KBM-7 (cell line): ENCODE measurements around the gene CHRNE.
"Not testable (repeated sequence)": the region's sequence is repeated elsewhere in the genome, so short reads cannot be mapped to it uniquely, and the experiment has no call there.

Experiments
- DNase-seq: peaks from one replicate; pipeline ENCODE4 v3.0.0-alpha.2; 2015
- in situ Hi-C: fragments of 300-500 bp; cut with MboI; formaldehyde crosslinking; loops from 2 replicates; pipeline ENCODE4 v1.14.3; 2020; ENCODE audit warnings: low sequenced_read_pairs, low pct_unique_long_range_greater_than_20kb, mixed read lengths

CHRNE gene

DNA sequence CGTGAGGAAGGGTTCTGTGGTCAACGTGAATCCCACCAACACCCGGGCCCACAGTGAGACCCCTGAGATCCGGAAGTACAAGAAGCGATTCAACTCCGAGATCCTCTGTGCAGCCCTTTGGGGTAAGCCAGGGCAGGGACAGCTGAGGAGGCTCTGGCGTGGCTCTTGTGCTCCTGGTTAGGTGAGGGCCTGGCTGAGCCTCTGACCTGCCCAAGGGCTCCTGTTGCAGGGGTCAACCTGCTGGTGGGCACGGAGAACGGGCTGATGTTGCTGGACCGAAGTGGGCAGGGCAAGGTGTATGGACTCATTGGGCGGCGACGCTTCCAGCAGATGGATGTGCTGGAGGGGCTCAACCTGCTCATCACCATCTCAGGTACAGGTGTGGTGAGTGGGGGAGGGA is 7.8 kb downstream of the CHRNE start:
- in situ Hi-C loops, result loop anchor here (25.0 kb wide), 1 partner anchor 308 kb away; the partner anchor contains the start of gene SMTNL2
- no peak for DNase-seq

DNA sequence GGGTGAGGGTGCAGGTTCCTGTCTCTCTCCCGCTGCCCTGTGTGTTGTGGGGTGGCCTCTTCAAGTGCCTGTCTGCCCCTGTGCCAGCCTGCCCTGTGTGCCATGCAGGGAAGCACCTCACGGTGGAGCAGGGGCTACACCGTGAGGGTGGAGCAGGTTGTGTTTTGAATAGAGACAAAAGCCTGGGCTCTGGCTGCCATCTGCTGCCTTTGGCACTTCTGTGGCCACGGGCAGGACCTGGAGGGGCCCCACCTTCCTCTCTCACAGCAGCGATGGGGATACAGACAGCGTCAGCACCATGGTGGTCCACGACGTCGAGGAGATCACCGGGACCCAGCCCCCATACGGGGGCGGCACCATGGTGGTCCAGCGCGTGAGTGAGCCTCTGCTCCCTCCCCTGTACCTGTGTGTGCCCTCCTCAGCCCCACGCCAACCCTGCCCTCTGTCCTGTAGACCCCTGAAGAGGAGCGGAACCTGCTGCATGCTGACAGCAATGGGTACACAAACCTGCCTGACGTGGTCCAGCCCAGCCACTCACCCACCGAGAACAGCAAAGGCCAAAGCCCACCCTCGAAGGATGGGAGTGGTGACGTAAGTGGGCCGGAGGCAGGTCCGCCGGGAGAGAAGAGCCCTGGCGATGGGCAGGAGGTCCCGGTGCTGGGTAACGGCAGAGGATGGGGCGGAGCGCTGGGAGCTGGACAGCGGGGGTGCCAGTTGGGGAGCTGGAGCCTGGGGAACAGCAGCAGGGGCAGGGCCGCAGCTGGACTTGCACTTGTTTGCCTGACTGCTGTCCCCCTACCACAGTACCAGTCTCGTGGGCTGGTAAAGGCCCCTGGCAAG is 9.0 kb downstream of the CHRNE start:
- DNase-seq, result no peak
- in situ Hi-C loops, result loop anchor here (25.0 kb wide), 1 partner anchor 307 kb away; the partner anchor contains the start of gene SMTNL2

DNA sequence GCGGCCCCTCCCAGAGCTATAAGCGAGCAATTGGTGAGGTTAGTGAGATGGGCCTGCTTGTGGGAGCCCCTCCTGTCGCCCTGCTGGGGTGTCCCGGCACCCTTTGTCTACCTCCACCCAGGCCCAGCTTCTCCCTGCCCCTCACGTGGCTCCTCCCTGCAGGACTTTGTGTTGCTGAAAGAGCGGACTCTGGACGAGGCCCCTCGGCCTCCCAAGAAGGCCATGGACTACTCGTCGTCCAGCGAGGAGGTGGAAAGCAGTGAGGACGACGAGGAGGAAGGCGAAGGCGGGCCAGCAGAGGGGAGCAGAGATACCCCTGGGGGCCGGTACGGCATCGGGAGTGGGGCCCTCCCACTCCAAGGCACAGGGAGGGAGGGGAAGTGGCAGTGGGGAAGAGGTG is 9.6 kb downstream of the CHRNE start:
- no peak for DNase-seq
- in situ Hi-C loops, result loop anchor here (25.0 kb wide), 1 partner anchor 306 kb away; the partner anchor contains the start of gene SMTNL2

DNA sequence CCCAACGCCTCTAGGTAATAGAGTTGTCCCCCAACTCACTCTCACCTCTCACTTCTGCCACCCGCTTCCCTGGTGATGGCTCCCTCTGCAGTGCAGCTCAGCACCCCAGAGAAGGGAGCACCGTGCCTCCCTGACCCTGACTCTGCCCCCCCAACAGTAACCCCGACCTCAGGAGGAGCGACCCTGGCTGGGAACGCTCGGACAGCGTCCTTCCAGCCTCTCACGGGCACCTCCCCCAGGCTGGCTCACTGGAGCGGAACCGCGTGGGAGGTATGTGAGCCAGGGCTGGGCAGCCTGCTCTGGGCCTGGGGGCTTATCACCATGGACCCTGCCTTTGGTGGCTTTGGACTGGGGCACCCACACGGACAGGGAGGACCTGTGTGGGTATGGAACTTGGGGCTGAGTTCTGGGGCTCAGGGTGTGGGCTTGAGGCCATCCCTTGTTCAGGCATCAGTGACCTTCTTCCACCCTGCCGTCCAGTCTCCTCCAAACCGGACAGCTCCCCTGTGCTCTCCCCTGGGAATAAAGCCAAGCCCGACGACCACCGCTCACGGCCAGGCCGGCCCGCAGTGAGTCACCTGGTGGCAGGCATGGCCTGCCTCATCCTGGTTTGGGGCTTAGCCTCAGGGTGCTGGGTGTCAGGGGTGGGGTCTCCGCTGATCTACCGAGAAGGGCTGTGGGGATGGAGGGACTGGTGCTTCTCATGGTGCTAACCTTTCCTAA is 10.2 kb downstream of the CHRNE start:
- DNase-seq, result no peak
- in situ Hi-C loops, result loop anchor here (25.0 kb wide), 1 partner anchor 305 kb away; the partner anchor contains the start of gene SMTNL2

DNA sequence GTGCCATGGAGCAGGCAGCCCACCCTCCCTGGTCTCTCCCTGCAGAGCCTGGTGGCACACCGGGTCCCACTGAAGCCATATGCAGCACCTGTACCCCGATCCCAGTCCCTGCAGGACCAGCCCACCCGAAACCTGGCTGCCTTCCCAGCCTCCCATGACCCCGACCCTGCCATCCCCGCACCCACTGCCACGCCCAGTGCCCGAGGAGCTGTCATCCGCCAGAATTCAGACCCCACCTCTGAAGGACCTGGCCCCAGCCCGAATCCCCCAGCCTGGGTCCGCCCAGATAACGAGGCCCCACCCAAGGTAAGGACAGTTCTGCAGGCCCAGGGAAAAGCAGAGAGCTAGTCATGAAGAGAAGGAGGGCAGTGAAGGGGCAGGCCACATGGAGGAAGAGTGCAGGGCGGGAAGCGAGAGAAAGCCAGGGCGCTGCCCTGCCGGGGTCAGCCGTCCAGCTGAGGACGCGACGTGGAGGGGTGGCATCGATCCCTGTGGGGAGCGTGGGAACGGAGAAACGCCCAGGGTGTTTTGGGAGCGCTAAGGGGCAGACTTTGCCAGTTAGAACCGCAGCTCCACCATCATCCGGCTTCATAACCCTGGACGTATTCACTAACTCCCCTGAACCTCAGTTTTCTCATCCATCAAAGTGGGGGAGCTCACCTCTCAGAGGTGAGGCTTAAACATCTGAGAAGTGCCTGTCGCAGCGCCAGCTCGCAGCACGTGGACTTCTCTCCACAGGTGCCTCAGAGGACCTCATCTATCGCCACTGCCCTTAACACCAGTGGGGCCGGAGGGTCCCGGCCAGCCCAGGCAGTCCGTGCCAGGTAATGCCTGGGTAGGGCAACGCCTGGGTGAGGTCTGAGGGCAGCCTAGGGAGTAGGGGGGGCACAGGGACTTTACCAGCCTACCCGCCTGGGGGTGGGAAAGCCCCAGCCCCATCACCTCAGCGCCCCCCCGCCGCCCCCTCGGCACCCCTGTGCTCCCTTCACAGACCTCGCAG is 11.2 kb downstream of the CHRNE start:
- in situ Hi-C loops, result loop anchor here (25.0 kb wide), 1 partner anchor 304 kb away; the partner anchor contains the start of gene SMTNL2
- DNase-seq, result no peak

DNA sequence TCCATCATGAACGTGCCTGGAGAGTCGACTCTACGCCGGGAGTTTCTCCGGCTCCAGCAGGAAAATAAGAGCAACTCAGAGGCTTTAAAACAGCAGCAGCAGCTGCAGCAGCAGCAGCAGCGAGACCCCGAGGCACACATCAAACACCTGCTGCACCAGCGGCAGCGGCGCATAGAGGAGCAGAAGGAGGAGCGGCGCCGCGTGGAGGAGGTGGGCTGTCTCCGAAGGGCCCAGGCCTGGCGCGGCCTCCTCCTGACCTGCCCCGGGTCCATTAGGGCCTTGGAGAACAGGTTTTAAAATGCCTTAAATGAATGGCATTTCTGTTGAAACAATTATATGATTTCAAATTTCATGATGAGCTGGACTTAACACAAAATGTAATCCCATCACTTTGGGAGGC is 15.3 kb downstream of the CHRNE start:
- in situ Hi-C loops, result loop anchor here (25.0 kb wide), 1 partner anchor 300 kb away; the partner anchor contains the start of gene SMTNL2
- DNase-seq, result no peak

DNA sequence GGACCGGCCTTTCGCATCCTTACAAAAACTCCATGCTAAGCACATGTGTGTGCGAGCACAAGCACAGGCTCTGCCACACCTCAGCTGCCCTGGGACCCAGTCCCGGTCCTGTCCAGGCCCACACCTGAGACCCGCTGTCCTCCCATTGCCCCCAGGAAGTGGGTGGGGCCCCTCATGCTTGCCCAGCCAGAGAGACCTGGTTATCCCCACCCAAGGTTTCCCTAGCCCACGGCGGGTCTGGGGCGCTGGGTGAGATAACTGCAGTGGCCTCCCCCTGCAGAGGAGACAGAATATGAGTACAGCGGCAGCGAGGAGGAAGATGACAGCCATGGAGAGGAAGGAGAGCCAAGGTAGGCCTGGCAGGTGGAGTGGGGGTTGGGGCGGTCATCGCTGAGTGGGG is 16.1 kb downstream of the CHRNE start:
- in situ Hi-C loops, result loop anchor here (25.0 kb wide), 1 partner anchor 300 kb away; the partner anchor contains the start of gene SMTNL2
- no peak for DNase-seq

DNA sequence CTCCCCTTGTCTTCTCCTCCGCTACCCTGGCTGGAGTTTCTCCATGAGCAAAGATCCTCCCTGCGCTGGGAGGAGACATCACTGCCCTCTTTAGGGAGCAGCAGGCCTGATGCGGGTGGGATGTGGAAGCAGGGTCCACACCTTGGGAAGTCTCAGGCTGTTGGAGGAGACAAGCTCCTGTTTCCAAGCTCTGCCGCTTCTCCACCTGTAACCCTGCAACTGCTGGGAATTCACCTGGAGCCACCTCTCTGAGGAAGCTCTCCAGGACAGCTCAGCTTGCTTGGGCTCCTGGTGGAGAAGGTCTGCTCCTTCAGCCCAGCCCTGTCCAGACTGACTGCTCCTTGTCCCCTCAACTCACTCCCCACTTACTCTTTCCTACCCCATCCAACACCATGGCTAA is 18.4 kb downstream of the CHRNE start:
- in situ Hi-C loops, result loop anchor here (25.0 kb wide), 1 partner anchor 297 kb away; the partner anchor contains the start of gene SMTNL2
- no peak for DNase-seq

DNA sequence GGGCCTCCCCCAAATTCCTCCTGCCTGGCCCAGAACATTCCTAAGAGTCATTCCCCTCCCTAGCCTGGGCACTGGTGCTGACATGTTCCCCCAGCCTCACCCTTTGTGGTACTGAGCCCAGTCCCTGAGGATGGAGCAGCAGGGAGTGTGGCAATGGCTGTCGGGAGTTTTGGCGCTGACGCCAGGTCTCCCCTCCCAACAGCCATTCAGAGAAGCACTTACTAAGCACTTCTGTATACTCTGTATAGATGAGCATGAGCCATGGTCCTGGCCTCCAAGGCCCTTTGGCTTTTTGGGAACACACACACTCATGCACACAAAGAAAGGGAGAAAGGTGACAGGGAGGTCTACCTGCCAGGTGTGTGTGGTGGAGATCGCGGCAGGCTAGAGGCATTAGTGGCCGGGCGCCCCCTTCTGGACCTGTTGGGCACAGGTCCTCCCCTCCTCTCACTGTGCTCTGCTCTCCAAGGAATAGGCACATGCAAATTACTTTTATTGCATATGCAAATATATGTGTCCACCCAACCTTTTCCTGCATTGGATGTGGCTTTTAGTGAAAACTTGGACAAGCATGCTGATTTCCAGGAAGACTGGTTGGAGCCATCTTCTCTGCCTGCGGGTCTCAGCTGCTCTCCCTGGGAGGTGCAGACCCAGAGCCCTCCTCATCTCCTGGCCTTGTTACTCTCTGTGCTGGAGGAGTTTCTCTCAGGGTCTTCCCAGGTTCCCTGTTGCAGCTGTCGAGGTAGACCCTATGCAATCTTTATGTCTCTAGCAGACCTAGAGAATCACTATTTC is 20.9 kb downstream of the CHRNE start:
- in situ Hi-C loops, result loop anchor here (25.0 kb wide), 1 partner anchor 295 kb away; the partner anchor contains the start of gene SMTNL2
- DNase-seq, result peak; percentile 63

DNA sequence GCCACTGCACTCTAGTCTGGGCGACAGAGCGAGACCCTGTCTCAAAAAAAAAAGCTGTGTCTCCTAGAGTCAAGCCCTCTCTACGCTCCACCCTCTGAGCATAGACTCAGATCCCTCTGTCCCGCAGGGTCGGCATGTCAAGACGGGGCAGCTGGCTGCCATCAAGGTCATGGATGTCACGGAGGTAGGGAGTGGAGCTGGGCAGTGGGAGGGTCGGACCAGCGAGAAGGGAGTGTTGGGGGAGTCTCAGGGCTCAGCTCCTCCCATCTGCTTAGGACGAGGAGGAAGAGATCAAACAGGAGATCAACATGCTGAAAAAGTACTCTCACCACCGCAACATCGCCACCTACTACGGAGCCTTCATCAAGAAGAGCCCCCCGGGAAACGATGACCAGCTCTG is 22.0 kb downstream of the CHRNE start:
- in situ Hi-C loops, result loop anchor here (25.0 kb wide), 1 partner anchor 294 kb away; the partner anchor contains the start of gene SMTNL2
- no peak for DNase-seq

DNA sequence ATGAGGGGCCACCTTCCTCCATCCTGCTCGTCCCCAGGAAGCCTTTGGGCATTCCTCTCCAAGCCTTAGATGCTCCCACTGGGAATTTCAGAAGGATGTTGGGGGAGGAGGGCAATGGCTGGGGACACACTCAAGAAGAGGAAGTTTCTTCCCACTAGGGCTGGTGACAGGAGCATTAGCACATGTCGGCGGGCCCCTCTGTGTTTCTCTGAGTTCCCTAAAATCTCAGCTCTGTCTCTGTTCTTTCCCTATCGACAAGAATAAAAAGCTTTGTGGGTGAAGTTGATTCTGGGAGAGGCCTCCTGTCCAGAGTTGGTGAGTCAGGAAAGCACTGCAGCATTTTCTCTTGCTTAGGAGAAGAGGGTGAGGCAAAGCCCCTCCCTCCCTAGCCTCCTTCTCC is 23.3 kb downstream of the CHRNE start:
- DNase-seq, result no peak
- in situ Hi-C loops, result loop anchor here (25.0 kb wide), 1 partner anchor 292 kb away; the partner anchor contains the start of gene SMTNL2

DNA sequence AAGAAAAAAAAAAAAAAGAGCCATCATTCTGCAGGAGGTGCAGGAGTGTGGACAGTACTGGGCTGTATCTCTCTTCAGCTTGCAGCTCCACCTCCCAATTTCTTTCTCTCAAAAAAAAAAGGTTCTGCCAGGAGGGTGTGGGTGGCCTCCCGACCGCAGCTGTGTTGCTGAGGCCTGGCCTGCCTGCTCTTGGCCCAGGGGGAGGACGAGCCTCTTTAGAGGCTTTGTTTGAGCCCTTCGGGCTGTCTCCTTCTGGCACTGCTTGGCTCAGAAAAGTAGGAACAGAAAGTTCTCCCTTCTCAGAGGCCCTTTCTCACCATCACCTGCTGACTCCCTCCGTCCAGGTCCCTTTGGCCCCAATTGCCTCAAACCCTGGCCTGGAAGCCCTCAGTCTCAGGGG is 25.8 kb downstream of the CHRNE start:
- in situ Hi-C loops, result loop anchor here (25.0 kb wide), 1 partner anchor 290 kb away; the partner anchor contains the start of gene SMTNL2
- DNase-seq, result no peak

DNA sequence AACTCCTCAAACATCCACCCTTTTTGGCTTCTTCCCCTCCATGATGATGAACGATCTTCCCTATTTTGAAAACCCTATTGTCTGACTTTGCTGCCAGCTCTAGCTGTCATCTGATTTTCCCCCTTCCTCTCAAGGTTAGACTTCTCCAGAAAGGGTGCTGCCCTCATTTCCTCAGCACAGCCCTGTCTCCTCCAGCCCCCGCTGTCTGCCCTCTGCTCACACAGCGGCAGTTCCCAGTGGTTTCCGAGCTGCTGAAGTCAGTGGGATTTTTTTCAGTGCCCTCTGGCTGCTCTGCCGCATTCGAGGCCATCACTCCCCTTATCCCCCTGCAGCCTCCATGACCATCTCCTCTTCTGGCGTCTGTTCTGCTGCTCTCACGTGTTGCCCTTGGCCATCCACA is 30.1 kb downstream of the CHRNE start:
- DNase-seq, result no peak
- in situ Hi-C loops, result no loop called here

DNA sequence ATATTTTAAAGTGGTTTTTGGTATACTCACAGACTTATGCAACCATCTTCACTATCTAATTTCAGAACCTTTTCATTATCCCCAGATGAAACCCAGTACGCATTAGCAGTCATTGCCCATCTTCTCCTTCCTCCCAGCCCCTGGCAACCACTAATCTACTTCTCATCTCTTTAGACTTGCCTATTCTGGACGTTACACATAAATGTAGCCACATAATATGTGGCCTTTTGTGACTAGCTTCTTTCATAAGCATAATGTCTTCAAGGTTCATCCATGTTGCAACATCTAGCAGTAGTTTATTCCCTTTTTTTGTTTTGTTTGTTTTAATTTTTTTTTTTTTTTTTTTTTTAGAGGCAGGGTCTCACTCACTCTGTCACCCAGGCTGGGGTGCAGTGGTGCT is 32.0 kb downstream of the CHRNE start:
- no peak for DNase-seq
- in situ Hi-C loops, result no loop called here

DNA sequence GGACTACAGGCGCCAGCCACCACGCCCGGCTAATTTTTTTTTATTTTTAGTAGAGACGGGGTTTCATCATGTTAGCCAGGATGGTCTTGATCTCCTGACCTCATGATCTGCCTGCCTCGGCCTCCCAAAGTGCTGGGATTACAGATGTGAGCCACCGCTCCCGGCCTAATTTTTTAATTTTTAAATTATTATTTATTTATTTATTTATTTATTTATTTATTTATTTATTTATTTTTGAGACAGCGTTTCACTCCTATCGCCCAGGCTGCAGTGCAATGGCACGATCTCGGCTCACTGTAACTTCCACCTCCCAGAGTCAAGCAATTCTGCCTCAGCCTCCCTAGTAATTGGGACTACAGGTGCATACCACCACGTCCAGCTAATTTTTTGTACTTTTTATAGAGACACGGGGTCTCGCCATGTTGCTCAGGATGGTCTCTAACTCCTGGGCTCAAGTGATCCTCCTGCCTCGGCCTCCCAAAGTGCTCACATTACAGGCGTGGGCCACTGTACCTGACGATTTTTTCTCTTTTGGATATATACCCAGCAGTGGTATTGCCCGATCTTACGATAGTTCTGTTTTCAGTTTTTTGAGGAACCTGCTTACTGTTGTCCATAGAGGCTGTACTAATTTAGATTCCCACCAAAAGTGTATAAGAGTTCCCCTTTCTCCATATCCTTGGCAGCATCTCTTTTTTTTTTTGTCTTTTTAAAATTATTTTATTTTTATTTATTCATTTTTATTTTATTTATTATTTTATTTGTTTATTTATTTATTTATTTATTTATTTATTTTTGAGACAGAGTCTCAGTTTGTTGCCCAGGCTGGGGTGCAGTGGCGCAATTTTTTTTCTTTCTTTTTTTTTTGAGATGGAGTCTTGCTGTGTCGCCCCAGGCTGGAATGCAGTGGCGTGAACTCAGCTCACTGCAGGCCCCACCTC is 33.6 kb downstream of the CHRNE start:
- DNase-seq, in situ Hi-C loops: not testable (repeated sequence)

DNA sequence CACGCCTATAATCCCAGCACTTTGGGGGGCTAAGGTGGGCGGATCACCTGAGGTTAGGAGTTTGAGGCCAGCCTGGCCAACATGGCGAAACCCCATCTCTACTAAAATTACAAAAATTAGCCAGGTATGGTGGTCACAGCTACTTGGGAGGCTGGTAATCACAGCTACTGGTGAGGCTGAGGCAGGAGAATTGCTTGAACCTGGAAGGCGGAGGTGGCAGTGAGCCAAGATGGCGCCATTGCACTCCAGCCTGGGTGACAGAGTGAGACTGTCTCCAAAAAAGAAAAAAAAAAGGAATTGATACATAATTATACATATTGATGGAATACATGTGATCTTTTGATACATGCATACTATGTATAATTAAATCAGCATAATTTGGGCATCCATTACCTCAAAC is 35.4 kb downstream of the CHRNE start:
- in situ Hi-C loops, DNase-seq: not testable (repeated sequence)

DNA sequence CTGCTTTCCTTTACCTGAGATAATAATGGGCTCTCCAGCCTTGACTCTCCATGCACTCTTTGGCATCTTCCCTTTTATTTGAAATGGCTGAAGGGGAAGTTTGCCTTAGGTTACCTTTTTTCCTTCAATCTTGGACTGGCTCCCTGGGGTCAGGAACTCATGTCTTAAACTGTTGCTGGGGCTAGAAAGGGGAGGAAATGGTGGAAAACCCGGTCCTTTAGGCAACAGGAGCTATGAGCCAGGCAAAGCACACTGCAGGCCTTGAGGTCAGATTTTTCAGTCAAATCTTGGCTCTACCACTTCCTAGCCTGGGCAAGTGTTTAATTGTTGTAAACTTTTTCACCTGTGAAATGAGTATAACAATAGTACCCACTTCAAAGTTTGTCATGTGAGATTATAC is 39.6 kb downstream of the CHRNE start:
- in situ Hi-C loops, result no loop called here
- no peak for DNase-seq
